Testis (tissue), 2 donors: ENCODE data around the gene SCIN.

ENCODE experiments used
- CTCF ChIP-seq, 3 experiments: fragments of 450-650 bp in 2 of 3; fragments of 200-600 bp in 1 of 3; sonication (generic) in 1 of 3; IDR thresholded peaks; one replicate each; pipeline ENCODE4 v1.5.1; 2016 to 2019; ENCODE audit warnings: antibody characterized with exemption in 3 of 3, mild to moderate bottlenecking in 2 of 3, moderate library complexity in 1 of 3
- POLR2A ChIP-seq: fragments of 450-650 bp; IDR thresholded peaks from one replicate; pipeline ENCODE4 v1.6.1; 2017; ENCODE audit warnings: antibody characterized with exemption, mild to moderate bottlenecking, moderate library complexity

GRCh38 chr7:12539681-12540080 is 30.8 kb upstream of the SCIN start:
- TF ChIP-seq CTCF (IDR thresholded peaks at IDR 0.05) (no peak), POLR2A (no peak)
